A673 (cell line): Measurements from ENCODE around the gene THSD4. TPM values are rescaled to one million over a fixed set of nuclear protein-coding genes. Genes with fewer than 3 reads are reported as not detected.

Experiments used
- BruUV-seq: library from RNA; stranded (reverse); fragments of 400-500 nt; replicated peaks from 2 replicates; lab custom pipeline; 2021; lab: Mats Ljungman, UMichigan
- CTCF ChIA-PET: fragments of 300-600 bp; sonication (Branson Sonifier 250); formaldehyde crosslinking; loops from one replicate; lab custom pipeline; 2022; ENCODE audit warnings: antibody characterized with exemption; lab: Charles Lee
- POLR2A ChIA-PET: fragments of 300-600 bp; sonication (Branson Sonifier 250); formaldehyde crosslinking; loops from one replicate; lab custom pipeline; 2022; ENCODE audit warnings: antibody characterized with exemption; ENCODE audit not compliant: low non-redundant PET; lab: Charles Lee
- DNase-seq: peaks from one replicate; pipeline ENCODE4 v3.0.0-alpha.2; 2015; ENCODE audit warnings: low spot score
- H3K27ac ChIP-seq: fragments of 200-600 bp; sonication (generic); 2 replicates; pipeline ENCODE4 v1.5.1; 2016; ENCODE audit warnings: mixed run types, low read depth, mild to moderate bottlenecking, mixed read lengths, antibody characterized with exemption, low read length; ENCODE audit not compliant: poor library complexity, severe bottlenecking
- H3K27me3 ChIP-seq: fragments of 200-600 bp; sonication (generic); replicated peaks from 2 replicates; pipeline ENCODE4 v1.6.1; 2017; ENCODE audit warnings: mixed run types, low read depth, mild to moderate bottlenecking, mixed read lengths, antibody characterized with exemption, low read length; ENCODE audit not compliant: insufficient read depth, poor library complexity
- H3K36me3 ChIP-seq: fragments of 200-600 bp; sonication (generic); 2 replicates; pipeline ENCODE4 v1.6.1; 2016; ENCODE audit warnings: mixed run types, mild to moderate bottlenecking, mixed read lengths, antibody characterized with exemption, low read length; ENCODE audit not compliant: insufficient read depth, poor library complexity, severe bottlenecking
- H3K4me1 ChIP-seq: fragments of 200-600 bp; sonication (generic); 2 replicates; pipeline ENCODE4 v1.6.1; 2017; ENCODE audit warnings: mixed run types, mild to moderate bottlenecking, mixed read lengths, antibody characterized with exemption, low read length; ENCODE audit not compliant: insufficient read depth, poor library complexity, severe bottlenecking
- H3K4me3 ChIP-seq: fragments of 200-600 bp; sonication (generic); 2 replicates; pipeline ENCODE4 v1.5.1; 2016; ENCODE audit warnings: low read depth, mixed run types, mild to moderate bottlenecking, mixed read lengths, low read length; ENCODE audit not compliant: poor library complexity, severe bottlenecking
- H3K9me3 ChIP-seq: fragments of 200-600 bp; sonication (generic); 2 replicates; pipeline ENCODE4 v1.6.1; 2016; ENCODE audit warnings: mixed run types, low read depth, mild to moderate bottlenecking, mixed read lengths, antibody characterized with exemption, low read length; ENCODE audit not compliant: poor library complexity, severe bottlenecking
- CTCF ChIP-seq: fragments of 300-800, 200-600 bp; sonication (generic); conservative IDR thresholded peaks from 2 replicates; pipeline ENCODE4 v1.5.1; 2017; ENCODE audit warnings: low read depth, mild to moderate bottlenecking, antibody characterized with exemption, low read length, moderate library complexity, mixed read lengths
- EZH2 ChIP-seq: fragments of 200-600 bp; sonication (generic); IDR thresholded peaks from 2 replicates; pipeline ENCODE4 v1.6.1; 2017; ENCODE audit warnings: borderline replicate concordance, low read depth, mild to moderate bottlenecking, mixed read lengths, antibody characterized with exemption, low read length; ENCODE audit not compliant: poor library complexity, severe bottlenecking
- intact Hi-C: fragments of 100-400 bp; cut with micrococcal nuclease; formaldehyde crosslinking; loops from one replicate; pipeline ENCODE4 v1.10.0; 2022; ENCODE audit not compliant: unreplicated experiment
- total RNA-seq: library from RNA; stranded (reverse); gene quantifications from 2 replicates; pipeline ENCODE4 v1.2.3, GENCODE V29; 2021

THSD4 gene
- total RNA-seq, 1 experiment from 2014 or later, result 2.4 TPM

- ChIA-PET CTCF (no interaction called here), POLR2A (no interaction called here)
- Histone ChIP-seq H3K9me3 (no peaks in the 10 kb centered on the region), H3K4me1 (no peaks in the 10 kb centered on the region), H3K27me3 (no peaks in the 10 kb centered on the region), H3K4me3 (no peak overlapping the region), H3K36me3 (no peaks in the 10 kb centered on the region), H3K27ac (no peak overlapping the region)
- no peak for TF ChIP-seq CTCF
- no peak for TF ChIP-seq EZH2
- intact Hi-C loops, result no loop called here
- DNase-seq, result no peak
- no TSS peak for BruUV-seq
Observed at GRCh38 chr15:71110405-71111180, 4.7 kb upstream of the THSD4 start.

- no TSS peak for BruUV-seq
- CTCF ChIA-PET, result no interaction called here
- intact Hi-C loops, result no loop called here
- TF ChIP-seq CTCF (no peak), EZH2 (no peak)
- H3K4me1 ChIP-seq, result peaks cover 4% of the 10 kb centered on the region
- H3K27ac ChIP-seq, result no peak overlapping the region
- POLR2A ChIA-PET, result no interaction called here
- H3K27me3 ChIP-seq, result peaks cover 3% of the 10 kb centered on the region
- H3K4me3 ChIP-seq, result no peak overlapping the region
- H3K9me3 ChIP-seq, result no peaks in the 10 kb centered on the region
- no peak for DNase-seq
- H3K36me3 ChIP-seq, result no peaks in the 10 kb centered on the region
Observed at GRCh38 chr15:71111181-71111565, 4.1 kb upstream of the THSD4 start.

- no peak for TF ChIP-seq EZH2
- no peak for TF ChIP-seq CTCF
- H3K9me3 ChIP-seq, result no peaks in the 10 kb centered on the region
- no peaks in the 10 kb centered on the region for H3K36me3 ChIP-seq
- peaks cover 8% of the 10 kb centered on the region for H3K27me3 ChIP-seq
- ChIA-PET POLR2A (no interaction called here), CTCF (interaction anchor here (1.1 kb wide), 1 partner anchor 329 kb away, joined by 4 read pairs; no protein-coding TSS in a partner anchor)
- H3K27ac ChIP-seq, result no peak overlapping the region
- no peak for DNase-seq
- H3K4me3 ChIP-seq, result no peak overlapping the region
- peaks cover 4% of the 10 kb centered on the region for H3K4me1 ChIP-seq
- intact Hi-C loops, result no loop called here
- BruUV-seq, result no TSS peak
Observed at GRCh38 chr15:71111950-71112349, 3.3 kb upstream of the THSD4 start.
